GM12801 (cell line): ENCODE data around the gene RBP4.

ENCODE experiments used
- CTCF ChIP-seq: IDR thresholded peaks from one replicate; pipeline ENCODE4 v1.5.1; 2011; ENCODE audit warnings: control low read depth; ENCODE audit not compliant: insufficient read length; ENCODE audit errors: extremely low read depth

Gene RBP4

GRCh38 chr10:93601146-93601773 is at the start of gene RBP4:
Gene RBP4, minus strand, starts transcription at chr10:93601235. Its CDS starts 207 bp downstream, at chr10:93601028.
- no peak for TF ChIP-seq CTCF

GRCh38 chr10:93639791-93640190 is 38.8 kb upstream of the RBP4 start:
- no peak for TF ChIP-seq CTCF

DNA sequence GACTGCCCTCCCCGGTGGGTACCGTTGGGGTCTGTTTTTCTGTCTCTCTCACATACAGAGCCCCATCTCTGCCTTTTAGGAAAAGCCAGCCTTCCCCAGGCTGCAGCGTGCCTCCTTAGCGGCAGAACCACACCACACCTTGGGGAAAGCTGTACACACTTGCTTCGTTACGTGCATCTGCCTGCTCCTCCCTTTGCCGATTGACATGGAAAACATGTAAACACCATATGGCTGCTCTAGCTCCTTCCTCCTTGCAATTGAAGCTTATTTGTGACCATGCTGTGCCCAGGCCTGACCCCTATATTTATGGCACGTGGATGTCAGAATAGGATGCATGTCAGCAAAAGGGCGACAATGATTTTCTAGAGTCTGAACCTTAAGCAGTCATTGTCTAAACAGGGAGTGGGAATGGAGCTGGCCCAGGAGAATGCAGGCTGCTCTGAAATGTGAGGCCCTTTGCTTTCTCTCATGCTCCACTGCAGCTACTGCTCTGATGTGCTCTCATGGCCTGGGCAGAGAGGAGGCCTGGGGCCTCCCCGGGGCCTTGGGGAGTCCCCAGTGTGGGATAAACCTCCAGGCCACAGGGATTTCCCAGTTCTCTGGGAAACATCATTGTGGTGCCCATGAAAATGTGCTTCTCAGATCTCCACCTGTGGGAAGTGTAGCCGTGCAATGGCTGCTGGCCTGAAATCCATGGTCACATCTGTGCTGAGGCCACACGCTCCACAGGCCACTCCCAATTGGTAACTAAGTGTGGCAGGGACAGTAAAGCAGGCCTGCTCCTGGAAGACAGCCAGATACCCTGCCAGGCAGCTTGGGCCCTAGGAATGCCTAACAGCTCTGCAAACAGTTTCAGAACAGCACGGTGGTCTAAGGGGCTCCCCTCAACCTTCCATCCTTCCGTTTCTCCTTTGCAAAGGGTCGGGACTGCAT is 29.9 kb upstream of the RBP4 start:
- no peak for TF ChIP-seq CTCF

GRCh38 chr10:93629647-93630305 is 28.7 kb upstream of the RBP4 start:
- TF ChIP-seq CTCF: no peak

DNA sequence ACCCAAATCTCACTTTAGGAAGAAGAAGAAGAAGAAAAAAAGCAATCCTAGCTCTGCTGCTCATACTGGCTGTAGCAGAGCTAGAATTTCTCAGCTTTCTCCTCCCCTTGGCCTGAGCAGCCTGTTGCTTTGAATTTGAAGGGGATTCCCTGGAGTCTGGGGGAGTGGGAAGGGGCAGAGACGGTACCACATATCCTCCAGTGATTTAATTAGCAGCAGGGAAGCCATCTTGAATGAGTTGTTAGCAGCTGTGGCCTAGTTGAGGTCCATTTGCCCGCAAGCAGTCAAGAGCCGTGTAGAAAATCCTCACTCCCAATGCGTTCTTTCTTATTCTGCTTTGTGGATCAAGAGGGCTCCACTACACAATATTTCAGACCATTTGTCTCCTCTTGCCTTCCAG is 27.8 kb upstream of the RBP4 start:
- TF ChIP-seq CTCF: no peak

DNA sequence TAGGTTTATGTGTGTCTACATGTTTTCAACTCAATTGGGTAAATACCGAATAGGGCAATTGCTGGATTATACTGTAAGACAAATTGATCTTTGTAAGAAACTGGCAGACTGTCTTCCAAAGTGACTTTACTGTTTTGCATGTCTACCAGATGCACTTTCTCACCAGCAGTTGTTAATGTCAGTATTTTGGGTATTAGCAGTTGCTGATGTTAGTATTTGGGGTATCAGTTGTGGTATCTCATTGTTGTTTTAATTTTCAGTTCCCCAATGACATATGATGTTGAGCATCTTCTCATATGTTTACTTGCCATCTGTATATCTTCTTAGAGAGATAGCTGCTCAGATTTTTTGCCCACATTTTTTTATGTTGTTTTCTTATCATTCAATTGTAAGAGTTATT is 21.9 kb upstream of the RBP4 start:
- no peak for TF ChIP-seq CTCF

DNA sequence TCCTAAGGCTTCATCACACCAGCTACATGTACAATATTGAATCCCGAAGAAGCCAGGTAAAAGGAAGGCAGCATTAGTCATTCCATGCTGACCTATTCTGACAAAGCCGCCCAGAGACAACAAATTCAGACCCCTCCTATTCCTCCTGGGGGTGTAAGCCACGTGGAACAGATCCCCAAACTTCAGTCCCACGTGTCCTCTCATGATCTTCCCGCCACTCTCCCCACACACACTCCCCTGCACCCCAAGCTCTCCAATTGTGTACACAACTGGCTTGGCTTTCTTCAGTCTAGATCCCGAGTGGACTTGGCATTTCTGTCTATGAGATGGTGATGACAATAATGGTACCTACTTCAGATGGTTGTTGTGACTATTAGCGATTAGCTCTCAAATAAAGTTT is 19.9 kb upstream of the RBP4 start:
- TF ChIP-seq CTCF: no peak
